Hepatic stellate cell (primary cell): ENCODE data around the gene MRPL44.

Experiments used
- DNase-seq: peaks from one replicate; pipeline ENCODE4 v3.0.0; 2011; ENCODE audit warnings: low spot score

MRPL44 gene

DNA sequence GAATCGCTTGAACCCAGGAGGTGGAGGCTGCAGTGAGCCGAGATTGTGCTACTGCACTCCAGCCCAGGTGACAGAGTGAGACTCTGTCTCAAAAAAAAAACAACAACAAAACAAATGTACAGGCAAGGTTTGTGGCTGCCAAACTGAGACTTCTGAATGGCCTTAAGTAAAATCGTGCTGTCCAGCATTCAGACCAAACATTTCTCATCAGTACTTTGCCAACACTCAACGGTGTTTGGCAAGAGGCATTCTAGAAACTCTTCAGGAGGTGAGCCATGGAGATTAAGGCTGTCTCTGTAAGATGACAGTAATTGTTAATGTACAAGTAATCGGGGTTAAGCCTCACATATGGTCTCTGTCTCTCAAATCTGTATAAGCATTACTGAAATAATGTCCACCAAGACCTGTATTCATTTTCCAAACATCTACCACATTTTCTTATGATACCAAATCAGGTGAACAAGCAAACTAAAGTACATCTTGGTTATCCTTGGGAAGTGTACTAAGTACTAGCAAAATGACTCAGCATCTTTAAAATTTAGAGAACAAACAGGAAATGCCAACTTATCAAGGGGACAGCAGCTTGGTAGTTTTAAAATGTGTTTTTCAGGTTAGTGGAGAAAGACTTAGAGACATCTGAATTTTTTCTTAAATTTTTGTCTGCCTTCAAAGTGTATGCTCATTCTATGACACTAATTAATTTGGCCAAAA, 52.5 kb downstream of the MRPL44 start:
- DNase-seq: peak; percentile 18

DNA sequence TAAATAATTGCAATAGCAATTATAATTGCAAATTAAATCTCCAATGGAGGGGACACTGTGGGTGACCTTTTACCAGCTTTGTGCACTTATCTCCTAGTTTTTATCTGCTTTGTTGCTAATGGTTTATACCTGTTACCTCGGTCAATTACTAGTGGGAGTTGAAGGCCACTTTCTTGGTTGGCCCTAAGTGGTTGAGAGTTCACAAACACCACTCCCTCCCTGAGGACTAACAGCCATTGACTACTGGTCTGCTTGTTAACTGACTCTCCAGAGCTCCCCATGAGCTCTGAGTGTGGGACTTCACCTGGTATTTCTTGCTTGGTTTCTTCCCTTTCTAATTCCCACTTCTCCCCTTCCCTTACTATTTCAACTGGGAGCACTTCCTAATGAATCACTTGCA, 54.6 kb downstream of the MRPL44 start:
- no peak for DNase-seq

DNA sequence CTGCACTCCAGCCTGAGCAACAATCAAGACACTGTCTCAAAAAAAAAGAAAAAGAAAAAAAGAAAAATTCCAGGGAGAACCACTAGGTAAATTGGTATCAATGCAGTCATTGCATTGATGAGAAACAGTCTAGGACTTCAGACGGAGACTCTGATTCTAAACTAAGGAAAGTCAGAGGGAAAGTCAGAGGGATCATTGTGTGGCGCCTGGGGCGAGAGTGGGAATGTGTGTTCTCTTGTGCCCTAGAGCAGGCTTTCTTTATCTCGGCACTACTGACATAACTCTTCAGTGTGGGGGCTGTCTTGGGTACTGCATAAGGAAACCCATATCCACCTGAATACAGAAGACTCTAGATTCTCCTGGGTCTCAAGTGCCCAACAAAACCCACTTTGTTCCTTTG, 57.1 kb downstream of the MRPL44 start:
- no peak for DNase-seq

- no peak for DNase-seq
Measured at GRCh38 chr2:224016963-224017362, 59.7 kb downstream of the MRPL44 start.
